MM.1S (cell line): ENCODE data around the gene HYPK.
A peak's percentile ranks its signal among the peaks of the same experiment; 100 is the strongest.

ENCODE experiments used
- DNase-seq: peaks from one replicate; pipeline ENCODE4 v3.0.0-alpha.2; 2015
- H2AFZ ChIP-seq: fragments of 300-600 bp; sonication (generic); 2 replicates; pipeline ENCODE4 v1.6.0; 2016; ENCODE audit warnings: antibody characterized with exemption, low read length
- H3F3A ChIP-seq: fragments of 300-600 bp; sonication (generic); 2 replicates; pipeline ENCODE4 v1.6.1; 2016; ENCODE audit warnings: mild to moderate bottlenecking, antibody characterized with exemption, low read length, moderate library complexity, mixed read lengths; ENCODE audit not compliant: insufficient read depth
- H3K27ac ChIP-seq: fragments of 300-600 bp; sonication (generic); 2 replicates; pipeline ENCODE4 v1.5.1; 2016; ENCODE audit warnings: mild to moderate bottlenecking, low read length
- H3K27me3 ChIP-seq: fragments of 300-600 bp; sonication (generic); replicated peaks from 2 replicates; pipeline ENCODE4 v1.6.0; 2016; ENCODE audit warnings: low read length; ENCODE audit not compliant: insufficient read depth
- H3K36me3 ChIP-seq: fragments of 300-600 bp; sonication (generic); replicated peaks from 2 replicates; pipeline ENCODE4 v1.6.1; 2016; ENCODE audit warnings: mild to moderate bottlenecking, low read length, mixed read lengths; ENCODE audit not compliant: insufficient read depth
- H3K4me1 ChIP-seq: fragments of 300-600 bp; sonication (generic); 2 replicates; pipeline ENCODE4 v1.6.1; 2016; ENCODE audit warnings: low read length, mixed read lengths
- H3K4me2 ChIP-seq: fragments of 300-600 bp; sonication (generic); 2 replicates; pipeline ENCODE4 v1.6.0; 2016; ENCODE audit warnings: low read depth, low read length
- H3K4me3 ChIP-seq: fragments of 300-600 bp; sonication (generic); 2 replicates; pipeline ENCODE4 v1.5.1; 2016; ENCODE audit warnings: low read length, mixed read lengths
- H3K79me2 ChIP-seq: fragments of 300-600 bp; sonication (generic); 2 replicates; pipeline ENCODE4 v1.6.1; 2016; ENCODE audit warnings: mixed run types, low read length, mixed read lengths
- H3K9ac ChIP-seq: fragments of 300-600 bp; sonication (generic); 2 replicates; pipeline ENCODE4 v1.6.1; 2016; ENCODE audit warnings: low read length, mixed read lengths
- H3K9me2 ChIP-seq: fragments of 300-600 bp; sonication (generic); replicated peaks from 2 replicates; pipeline ENCODE4 v1.6.1; 2016; ENCODE audit warnings: mild to moderate bottlenecking, low read length, mixed read lengths; ENCODE audit not compliant: insufficient read depth
- H3K9me3 ChIP-seq: fragments of 300-600 bp; sonication (generic); replicated peaks from 2 replicates; pipeline ENCODE4 v1.6.1; 2016; ENCODE audit warnings: mild to moderate bottlenecking, low read length, mixed read lengths; ENCODE audit not compliant: insufficient read depth
- H4K20me1 ChIP-seq: fragments of 300-600 bp; sonication (generic); 2 replicates; pipeline ENCODE4 v1.6.1; 2016; ENCODE audit warnings: mild to moderate bottlenecking, low read length, moderate library complexity, mixed read lengths; ENCODE audit not compliant: insufficient read depth
- EZH2 ChIP-seq: fragments of 300-600 bp; sonication (generic); optimal IDR thresholded peaks from 2 replicates; pipeline ENCODE3; 2017; ENCODE audit warnings: low read depth, mild to moderate bottlenecking, antibody characterized with exemption, low read length, mixed read lengths
- EZH2phosphoT487 ChIP-seq: fragments of 300-600 bp; sonication (generic); IDR thresholded peaks from 2 replicates; pipeline ENCODE4 v1.6.1; 2018; ENCODE audit warnings: antibody characterized with exemption, low read length
- TF ChIP-seq, protein P1 (sequence below): fragments of 300-600 bp; sonication (generic); IDR thresholded peaks from 2 replicates; pipeline ENCODE4 v1.5.1; 2016; ENCODE audit warnings: antibody characterized with exemption, low read length, mixed read lengths

HYPK gene

GRCh38 chr15:43800286-43801141, at the start of gene HYPK:
Gene HYPK, plus strand, starts transcription at chr15:43800599. Its CDS starts 24 bp downstream, at chr15:43800623.
- DNase-seq: peak; percentile 90
- no peaks in the 10 kb centered on the region for H3K9me2 ChIP-seq
- H3K4me2 ChIP-seq: peak within 1 kb of the TSS; percentile 59
- peaks cover 19% of the 10 kb centered on the region for H3K79me2 ChIP-seq
- H3K27ac ChIP-seq: peak within 1 kb of the TSS; percentile 9; the same call in 1 of the 2 replicates
- peaks cover 11% of the 10 kb centered on the region; the same call in 1 of the 2 replicates for H3F3A ChIP-seq
- peaks cover 5% of the 10 kb centered on the region for H3K4me1 ChIP-seq
- TF ChIP-seq EZH2phosphoT487 (no peak), EZH2 (no peak)
- TF ChIP-seq, protein P1, sequence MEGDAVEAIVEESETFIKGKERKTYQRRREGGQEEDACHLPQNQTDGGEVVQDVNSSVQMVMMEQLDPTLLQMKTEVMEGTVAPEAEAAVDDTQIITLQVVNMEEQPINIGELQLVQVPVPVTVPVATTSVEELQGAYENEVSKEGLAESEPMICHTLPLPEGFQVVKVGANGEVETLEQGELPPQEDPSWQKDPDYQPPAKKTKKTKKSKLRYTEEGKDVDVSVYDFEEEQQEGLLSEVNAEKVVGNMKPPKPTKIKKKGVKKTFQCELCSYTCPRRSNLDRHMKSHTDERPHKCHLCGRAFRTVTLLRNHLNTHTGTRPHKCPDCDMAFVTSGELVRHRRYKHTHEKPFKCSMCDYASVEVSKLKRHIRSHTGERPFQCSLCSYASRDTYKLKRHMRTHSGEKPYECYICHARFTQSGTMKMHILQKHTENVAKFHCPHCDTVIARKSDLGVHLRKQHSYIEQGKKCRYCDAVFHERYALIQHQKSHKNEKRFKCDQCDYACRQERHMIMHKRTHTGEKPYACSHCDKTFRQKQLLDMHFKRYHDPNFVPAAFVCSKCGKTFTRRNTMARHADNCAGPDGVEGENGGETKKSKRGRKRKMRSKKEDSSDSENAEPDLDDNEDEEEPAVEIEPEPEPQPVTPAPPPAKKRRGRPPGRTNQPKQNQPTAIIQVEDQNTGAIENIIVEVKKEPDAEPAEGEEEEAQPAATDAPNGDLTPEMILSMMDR: no peak
- H3K27me3 ChIP-seq: no peaks in the 10 kb centered on the region
- H2AFZ ChIP-seq: peak within 1 kb of the TSS; percentile 61
- no peaks in the 10 kb centered on the region for H3K9me3 ChIP-seq
- H3K36me3 ChIP-seq: peaks cover 4% of the 10 kb centered on the region
- no peaks in the 10 kb centered on the region for H4K20me1 ChIP-seq
- H3K9ac ChIP-seq: peak within 1 kb of the TSS; percentile 73
- H3K4me3 ChIP-seq: peak within 1 kb of the TSS; percentile 78

- H2AFZ ChIP-seq: no peak overlapping the region
- H3F3A ChIP-seq: no peaks in the 10 kb centered on the region
- peaks cover 31% of the 10 kb centered on the region for H4K20me1 ChIP-seq
- DNase-seq: no peak
- H3K36me3 ChIP-seq: peaks cover 3% of the 10 kb centered on the region; the same call in 1 of the 2 replicates
- H3K27me3 ChIP-seq: no peaks in the 10 kb centered on the region
- peaks cover 90% of the 10 kb centered on the region for H3K79me2 ChIP-seq
- H3K27ac ChIP-seq: no peak overlapping the region
- 0 out of 2 replicates have a peak, but pooled peaks cover 4% of the 10 kb centered on the region for H3K4me1 ChIP-seq
- TF ChIP-seq EZH2: no peak
- TF ChIP-seq, protein P1: no peak
- no peak for TF ChIP-seq EZH2phosphoT487
- H3K9ac ChIP-seq: no peak overlapping the region
- H3K4me2 ChIP-seq: no peak overlapping the region
- no peak overlapping the region for H3K4me3 ChIP-seq
- no peaks in the 10 kb centered on the region for H3K9me2 ChIP-seq
- H3K9me3 ChIP-seq: no peaks in the 10 kb centered on the region
These were observed 48.5 kb upstream of the HYPK start for GRCh38 chr15:43751885-43752284.

DNA sequence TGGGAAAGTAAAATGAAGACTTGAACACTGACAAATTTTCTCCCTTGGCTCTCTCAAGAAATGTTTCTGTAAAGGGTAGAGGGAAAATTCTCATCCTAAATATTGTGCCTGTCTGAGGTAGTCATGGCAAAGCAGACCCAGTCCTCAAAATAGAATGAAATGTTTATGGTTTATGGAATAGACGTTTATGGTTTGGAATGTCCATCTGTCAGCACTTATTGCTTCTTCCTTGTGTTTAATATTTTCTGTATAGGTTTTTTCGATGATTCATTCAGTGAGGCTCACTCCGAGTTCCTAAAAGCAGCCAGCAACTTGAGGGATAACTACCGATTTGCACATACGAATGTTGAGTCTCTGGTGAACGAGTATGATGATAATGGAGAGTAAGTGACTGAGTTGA, 37.6 kb upstream of the HYPK start:
- no peak overlapping the region for H3K4me2 ChIP-seq
- TF ChIP-seq EZH2phosphoT487 (no peak), EZH2 (no peak)
- TF ChIP-seq, protein P1: no peak
- no peaks in the 10 kb centered on the region for H3K9me3 ChIP-seq
- no peaks in the 10 kb centered on the region for H4K20me1 ChIP-seq
- no peaks in the 10 kb centered on the region for H3K27me3 ChIP-seq
- H3K9me2 ChIP-seq: no peaks in the 10 kb centered on the region
- no peak overlapping the region for H3K9ac ChIP-seq
- H2AFZ ChIP-seq: no peak overlapping the region
- peaks cover 4% of the 10 kb centered on the region; the same call in 1 of the 2 replicates for H3K36me3 ChIP-seq
- H3K4me1 ChIP-seq: no peaks in the 10 kb centered on the region
- no peak overlapping the region for H3K4me3 ChIP-seq
- no peak for DNase-seq
- H3K79me2 ChIP-seq: peaks cover 11% of the 10 kb centered on the region; the same call in 1 of the 2 replicates
- H3K27ac ChIP-seq: no peak overlapping the region
- H3F3A ChIP-seq: no peaks in the 10 kb centered on the region
